Activated T-cell treated with anti-CD3 and anti-CD28 coated beads, Interleukin-2, amount 50 U/mL, for 48 hours (primary cell): Measurements from ENCODE around the gene FAAH2.
"Not testable (repeated sequence)": the region's sequence is repeated elsewhere in the genome, so short reads cannot be mapped to it uniquely, and the experiment has no call there.

Source experiments
- DNase-seq, 2 experiments: peaks; one replicate each; pipeline ENCODE4 v3.0.0-alpha.2; 2020

The FAAH2 gene

GRCh38 chrX:57286507-57287251, at the start of gene FAAH2:
Gene FAAH2, plus strand, starts transcription at chrX:57286706. Its CDS starts 120 bp downstream, at chrX:57286826.
- peak; percentile 52 to 63 for DNase-seq

- no peak for DNase-seq
Measured at GRCh38 chrX:57241967-57242366, 44.5 kb upstream of the FAAH2 start.

- no peak for DNase-seq
Measured at GRCh38 chrX:57251965-57252364, 34.5 kb upstream of the FAAH2 start.

- DNase-seq: no peak
Measured at GRCh38 chrX:57265126-57265525, 21.4 kb upstream of the FAAH2 start.

- no peak for DNase-seq
Measured at GRCh38 chrX:57266275-57266674, 20.2 kb upstream of the FAAH2 start.

GRCh38 chrX:57266871-57267270, 19.6 kb upstream of the FAAH2 start:
- no peak for DNase-seq

- DNase-seq: no peak
Measured at GRCh38 chrX:57267308-57267707, 19.2 kb upstream of the FAAH2 start.

GRCh38 chrX:57270980-57271379, 15.5 kb upstream of the FAAH2 start:
- DNase-seq: no peak

GRCh38 chrX:57282568-57282967, 3.9 kb upstream of the FAAH2 start:
- no peak for DNase-seq

GRCh38 chrX:57285001-57285400, 1.5 kb upstream of the FAAH2 start:
- DNase-seq: no peak

- no peak for DNase-seq
Measured at GRCh38 chrX:57289089-57289488, 2.6 kb downstream of the FAAH2 start.

GRCh38 chrX:57294961-57295360, 8.5 kb downstream of the FAAH2 start:
- no peak for DNase-seq

GRCh38 chrX:57295679-57296078, 9.2 kb downstream of the FAAH2 start:
- not testable (repeated sequence) for DNase-seq

- DNase-seq: no peak
Measured at GRCh38 chrX:57313583-57314215, 27.2 kb downstream of the FAAH2 start.

GRCh38 chrX:57329008-57329407, 42.5 kb downstream of the FAAH2 start:
- no peak for DNase-seq

- DNase-seq: not testable (repeated sequence)
Measured at GRCh38 chrX:57335790-57336189, 49.3 kb downstream of the FAAH2 start.

- no peak for DNase-seq
Measured at GRCh38 chrX:57353472-57354132, 67.1 kb downstream of the FAAH2 start.

GRCh38 chrX:57364145-57364544, 77.6 kb downstream of the FAAH2 start:
- DNase-seq: no peak

GRCh38 chrX:57366430-57366829, 79.9 kb downstream of the FAAH2 start:
- no peak for DNase-seq

- no peak for DNase-seq
Measured at GRCh38 chrX:57367649-57368048, 81.1 kb downstream of the FAAH2 start.

- DNase-seq: no peak
Measured at GRCh38 chrX:57368158-57368557, 81.7 kb downstream of the FAAH2 start.

- no peak for DNase-seq
Measured at GRCh38 chrX:57379296-57379695, 92.8 kb downstream of the FAAH2 start.

- no peak for DNase-seq
Measured at GRCh38 chrX:57380026-57380796, 93.7 kb downstream of the FAAH2 start.
